Sciatic nerve (tissue), 2 donors: Measurements from ENCODE around the gene CHST8. TPM values are rescaled to one million over a fixed set of nuclear protein-coding genes. Genes with fewer than 3 reads are reported as not detected.

ENCODE experiments used
- ATAC-seq: fragments of 200-7000 bp; cut with Tn5 transposase; one replicate; pipeline ENCODE4 v1.9.1; 2020; ENCODE audit warnings: mild to moderate bottlenecking, moderate library complexity
- DNase-seq: peaks from one replicate; pipeline ENCODE4 v3.0.0-alpha.2; 2020; ENCODE audit warnings: low spot score
- intact Hi-C: fragments of 100-400 bp; cut with DNase I; formaldehyde crosslinking; loops from one replicate; pipeline ENCODE4 v1.14.2; 2022
- total RNA-seq: library from RNA; stranded (reverse); fragmentation: NEBNext Ultra II Directional; extraction: Animal tissue kit (Norgen Biotek cat#: 25700); gene quantifications from one replicate; pipeline ENCODE4 v1.2.1, GENCODE V29; 2021
- donor health status: DM: no; HTN: no; CAD: no.
- donor health status: DM: no; HTN: no; CAD: no.

CHST8 gene
- total RNA-seq, 1 donor from 2014 or later, result 0.62 TPM

DNA sequence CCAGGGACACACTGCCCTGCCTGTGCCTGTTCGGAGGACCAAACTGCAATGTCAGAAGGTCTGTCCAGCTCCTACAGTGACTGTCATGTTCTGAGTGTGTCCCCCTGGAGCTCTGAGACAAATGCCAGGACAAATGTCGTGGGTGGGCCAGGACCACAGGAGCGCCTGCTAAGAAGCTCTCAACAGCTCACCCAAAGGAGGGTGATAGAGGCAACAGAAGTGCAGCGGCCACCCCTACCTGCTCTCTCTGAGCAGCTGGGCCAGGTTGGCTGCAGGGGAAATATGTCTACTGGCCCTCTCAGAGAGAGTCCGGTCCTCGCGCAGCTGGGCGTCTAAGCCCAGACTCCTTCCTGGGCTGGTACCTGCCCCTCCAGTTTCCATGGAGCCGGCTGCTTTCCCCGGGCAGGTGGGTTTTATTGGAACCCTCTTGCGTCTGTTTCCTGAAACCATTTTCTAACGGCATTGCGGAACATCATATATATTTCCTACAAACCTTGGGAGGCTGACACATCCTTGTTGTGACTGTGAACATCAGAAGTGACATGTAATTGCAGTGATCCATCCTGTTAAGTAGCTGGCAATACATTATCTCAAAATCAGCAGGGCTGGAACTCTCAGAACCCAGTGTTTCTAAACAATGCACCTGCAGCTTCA lies 78.1 kb downstream of the CHST8 start:
- ATAC-seq (no peak), DNase-seq (no peak)
- intact Hi-C loops, result no loop called here

DNA sequence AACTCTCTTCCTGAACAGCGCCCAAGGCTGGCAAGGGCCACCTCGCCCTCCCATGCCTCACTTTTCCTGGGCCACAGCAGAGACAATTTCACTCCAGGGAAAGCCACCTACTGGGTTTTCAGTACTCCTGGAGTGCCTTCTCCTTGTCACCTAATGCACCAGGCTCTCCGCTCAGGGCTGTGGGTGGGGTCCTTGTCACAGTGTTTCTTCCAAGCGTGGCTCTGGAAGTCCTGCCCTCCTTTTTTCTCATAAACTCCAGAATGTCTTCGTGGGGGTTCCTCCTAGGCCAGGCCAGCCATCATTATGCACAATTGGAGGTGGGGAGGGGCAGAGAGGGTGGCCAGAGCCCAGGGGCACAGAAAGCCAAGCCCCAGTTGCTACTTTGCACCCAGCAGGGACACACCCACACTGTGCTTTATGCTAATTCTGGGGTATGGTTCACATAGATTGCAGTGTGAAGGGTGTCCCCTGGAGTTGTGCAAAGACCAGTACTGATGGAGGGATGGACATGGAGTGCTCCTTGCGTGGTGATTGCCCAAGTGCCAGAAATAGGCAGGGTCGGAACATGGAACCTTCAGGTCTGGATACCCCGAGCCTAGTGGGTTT lies 78.8 kb downstream of the CHST8 start:
- ATAC-seq (no peak), DNase-seq (no peak)
- intact Hi-C loops, result no loop called here

DNA sequence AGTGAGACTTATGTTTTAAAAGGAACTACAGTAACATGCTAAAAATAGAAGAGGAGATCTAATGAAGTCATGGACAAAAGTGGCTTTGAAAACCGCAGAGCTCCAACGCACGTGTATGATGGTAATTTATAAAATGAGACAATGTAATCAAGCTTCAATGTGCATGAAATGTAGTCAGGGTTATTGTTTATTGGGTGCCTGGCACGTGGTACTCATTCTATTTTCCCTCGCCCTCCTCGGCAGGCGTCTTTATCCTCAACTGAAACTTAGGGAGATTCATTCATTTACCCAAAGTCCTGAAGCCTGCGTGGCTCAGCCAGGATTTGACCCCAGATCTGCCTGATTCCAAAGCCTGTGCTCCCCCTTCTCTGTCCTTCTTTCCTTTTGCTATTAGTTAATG lies 79.8 kb downstream of the CHST8 start:
- intact Hi-C loops, result no loop called here
- no peak for DNase-seq
- ATAC-seq, result no peak

DNA sequence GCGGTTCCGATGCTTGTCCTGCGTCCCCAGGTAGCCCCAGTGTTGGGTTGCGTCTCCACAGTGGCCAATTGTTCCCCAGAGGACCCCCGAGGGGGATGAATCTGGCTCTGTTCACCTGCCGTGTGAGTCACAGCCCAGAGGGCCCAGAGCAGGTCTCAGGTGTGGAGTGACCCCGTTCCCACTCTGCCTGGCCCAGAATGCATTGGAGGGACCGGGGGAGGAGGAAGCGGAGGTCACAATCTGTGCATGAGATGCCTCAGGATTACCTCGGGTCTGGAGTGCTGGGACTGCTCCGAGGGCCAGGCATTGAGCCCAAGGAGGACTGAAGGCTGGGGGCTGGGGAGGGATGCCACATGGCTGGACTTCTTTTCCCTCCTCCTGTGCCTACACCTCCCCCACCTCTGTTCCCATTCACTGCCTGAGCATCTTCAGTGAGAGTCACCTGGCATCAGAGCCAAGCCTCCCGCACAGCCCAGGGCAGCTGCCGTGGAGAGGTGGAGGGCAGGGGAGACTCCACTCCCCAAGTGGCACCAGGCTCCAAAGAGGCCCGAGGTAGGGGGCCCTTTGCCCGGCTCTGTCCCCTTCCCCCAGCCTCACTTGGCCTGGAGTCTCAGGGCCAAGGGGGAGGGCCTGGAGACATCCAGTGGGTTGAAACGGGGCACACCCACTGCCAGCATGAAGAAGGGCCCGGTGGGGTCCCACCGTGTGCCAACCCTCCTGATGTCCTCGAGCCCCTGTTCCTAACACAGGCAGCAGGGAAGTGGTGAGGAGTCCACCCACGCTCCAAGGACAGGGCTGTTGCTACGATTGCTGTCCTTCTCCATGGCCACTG lies 81.1 kb downstream of the CHST8 start:
- intact Hi-C loops, result no loop called here
- no peak for DNase-seq

DNA sequence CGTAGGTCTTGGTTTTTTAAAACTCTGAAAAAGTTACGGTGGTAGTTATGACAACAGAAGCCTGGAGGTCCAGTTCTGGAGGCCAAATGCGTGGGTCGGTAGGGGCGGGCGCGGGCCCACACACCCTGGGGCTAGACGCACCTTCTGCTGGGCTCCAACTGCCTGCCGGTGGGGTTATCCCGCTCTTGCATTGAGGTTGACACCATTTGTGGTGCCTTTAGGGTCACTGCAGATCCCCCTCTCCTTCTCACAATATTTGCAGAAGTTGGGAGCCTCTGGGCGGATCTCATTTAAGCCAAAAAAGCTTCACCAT lies 81.6 kb downstream of the CHST8 start:
- intact Hi-C loops, result no loop called here
- no peak for DNase-seq
- no peak for ATAC-seq

More for the DNA sequence above, 81.1 kb downstream of the CHST8 start:
- no peak for ATAC-seq

DNA sequence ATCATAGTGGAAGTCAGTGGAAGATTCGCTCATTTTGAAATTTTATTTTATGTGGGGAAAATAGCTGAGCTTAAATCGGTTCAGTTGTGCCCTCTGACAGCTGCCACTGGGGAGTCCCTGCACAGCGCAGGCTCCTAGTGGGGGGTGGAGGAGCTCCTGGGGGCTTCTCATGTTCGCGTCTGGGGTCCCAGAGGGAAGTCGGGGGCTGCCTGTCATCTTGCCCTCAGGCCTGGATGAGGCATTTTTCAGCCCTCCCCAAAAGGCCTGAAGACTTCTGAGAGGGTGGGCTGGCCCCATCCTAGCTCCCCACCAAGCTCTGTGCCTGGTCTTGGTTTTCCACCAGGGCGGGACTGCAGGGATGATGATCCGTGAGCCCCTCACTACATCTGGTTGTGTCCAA lies 82.1 kb downstream of the CHST8 start:
- ATAC-seq (no peak), DNase-seq (no peak)
- intact Hi-C loops, result no loop called here

DNA sequence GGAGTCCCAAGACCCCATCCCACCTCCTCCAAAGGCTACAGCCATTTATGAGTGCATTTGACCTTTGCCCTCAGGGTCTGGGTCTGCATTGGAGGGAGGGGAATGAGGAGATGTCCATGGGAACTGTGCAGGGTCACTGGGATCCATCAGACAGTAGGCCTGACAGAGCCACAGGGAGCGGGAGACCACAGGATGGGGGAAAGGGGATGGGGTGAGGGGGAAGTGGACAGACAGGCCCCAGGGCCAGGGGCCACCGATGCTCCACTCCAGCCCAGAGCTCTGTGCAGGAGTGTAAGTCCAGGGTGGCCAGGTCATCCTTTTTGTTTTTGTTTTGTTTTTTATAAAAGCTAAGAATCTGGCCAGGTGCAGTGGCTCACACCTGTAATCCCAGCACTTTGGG lies 82.5 kb downstream of the CHST8 start:
- intact Hi-C loops, result no loop called here
- no peak for DNase-seq
- ATAC-seq, result no peak

DNA sequence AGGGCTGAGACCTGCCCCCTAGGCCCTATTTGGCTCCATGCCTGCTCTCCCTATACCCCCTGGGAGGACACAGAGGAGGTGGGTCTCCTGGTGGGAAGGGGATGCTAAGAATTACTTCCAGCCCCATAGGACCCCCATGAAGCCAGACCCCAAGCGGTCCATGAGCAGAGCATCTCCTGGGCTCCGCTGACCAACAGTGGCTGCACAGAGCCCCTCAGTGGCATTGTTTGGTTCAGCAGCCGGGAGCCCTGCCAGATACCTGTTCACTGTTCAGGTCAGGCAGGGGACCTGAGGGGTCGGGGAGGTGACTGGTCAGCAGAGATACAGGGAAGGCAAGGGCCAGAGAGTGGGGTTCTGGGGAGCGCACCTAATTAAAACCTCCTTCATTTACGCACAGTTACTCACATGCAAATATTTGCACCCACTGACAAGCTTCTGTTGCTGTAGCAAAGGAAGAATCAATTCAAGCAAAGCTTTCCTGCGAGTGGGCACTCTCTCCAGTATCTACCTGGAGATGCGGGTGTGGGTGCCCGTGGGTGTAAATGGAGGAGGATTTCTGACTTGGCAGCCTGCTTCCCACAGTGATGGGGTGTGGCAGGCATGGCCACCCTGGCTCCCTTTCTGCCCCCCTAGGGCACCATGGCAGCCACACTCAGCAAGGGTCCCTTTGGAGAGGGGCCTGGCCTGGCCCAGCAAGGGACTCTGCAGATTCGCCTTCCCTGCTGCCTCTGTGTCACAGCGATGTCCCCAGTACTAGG lies 83.5 kb downstream of the CHST8 start:
- no peak for ATAC-seq
- intact Hi-C loops, result no loop called here
- no peak for DNase-seq

DNA sequence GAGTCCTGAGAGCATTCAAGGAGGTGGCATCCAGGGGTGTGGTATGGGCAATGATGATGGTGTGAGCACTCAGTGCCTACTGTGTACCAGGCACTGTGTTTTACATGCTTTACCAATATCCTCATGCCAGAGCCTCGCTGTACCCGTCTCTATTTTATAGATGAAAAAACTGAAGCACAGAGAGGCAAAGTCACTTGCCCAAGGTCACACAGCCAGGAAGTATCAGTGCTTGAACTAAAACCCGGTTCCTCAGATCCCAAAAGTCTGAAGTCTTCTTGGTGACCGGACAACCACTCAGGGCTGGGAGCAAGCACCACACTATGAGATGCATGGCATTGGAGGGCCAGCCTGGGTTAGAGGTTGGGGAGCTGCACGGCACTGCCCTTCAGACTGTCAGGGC lies 84.1 kb downstream of the CHST8 start:
- no peak for DNase-seq
- intact Hi-C loops, result no loop called here
- no peak for ATAC-seq

DNA sequence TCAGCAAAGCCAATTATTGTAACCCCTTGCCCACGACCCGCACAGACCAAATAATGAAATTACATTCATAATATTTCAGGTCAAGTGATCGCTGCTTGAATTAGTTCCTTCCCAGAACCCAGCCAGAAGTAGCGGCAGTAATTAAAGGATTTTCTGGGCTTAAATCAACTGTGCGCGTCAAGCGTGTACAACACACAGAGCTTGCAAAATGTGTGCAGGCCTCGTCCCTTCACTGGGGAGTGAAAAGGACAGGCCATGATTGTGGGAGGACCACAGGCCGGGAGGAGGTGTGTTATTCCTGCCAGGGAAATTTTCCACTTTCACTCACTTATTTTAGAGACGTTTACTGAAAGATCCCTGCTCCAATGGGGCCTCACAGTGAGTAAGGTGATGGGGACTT lies 84.9 kb downstream of the CHST8 start:
- intact Hi-C loops, result no loop called here
- no peak for ATAC-seq
- DNase-seq, result no peak

DNA sequence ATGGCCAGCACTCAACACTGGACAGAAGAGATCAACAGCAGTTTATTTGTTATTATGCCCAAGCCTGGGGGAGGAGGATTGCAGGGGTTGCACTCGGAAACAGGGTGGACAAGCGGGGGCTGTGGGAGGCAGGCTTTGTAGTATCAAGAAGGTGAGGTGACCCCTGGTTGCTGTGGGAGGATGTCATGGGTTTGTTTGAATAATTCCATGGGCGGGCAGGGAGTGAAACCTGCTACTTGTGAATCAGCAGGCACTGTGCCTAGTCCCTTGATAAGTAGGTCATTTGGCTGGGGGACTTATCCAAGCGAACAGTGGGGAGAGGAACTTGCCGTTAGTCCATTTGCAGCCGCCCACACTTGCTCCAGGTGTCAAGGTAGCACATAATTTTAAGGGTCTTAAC lies 90.5 kb downstream of the CHST8 start:
- DNase-seq (no peak), ATAC-seq (no peak)
- intact Hi-C loops, result no loop called here

DNA sequence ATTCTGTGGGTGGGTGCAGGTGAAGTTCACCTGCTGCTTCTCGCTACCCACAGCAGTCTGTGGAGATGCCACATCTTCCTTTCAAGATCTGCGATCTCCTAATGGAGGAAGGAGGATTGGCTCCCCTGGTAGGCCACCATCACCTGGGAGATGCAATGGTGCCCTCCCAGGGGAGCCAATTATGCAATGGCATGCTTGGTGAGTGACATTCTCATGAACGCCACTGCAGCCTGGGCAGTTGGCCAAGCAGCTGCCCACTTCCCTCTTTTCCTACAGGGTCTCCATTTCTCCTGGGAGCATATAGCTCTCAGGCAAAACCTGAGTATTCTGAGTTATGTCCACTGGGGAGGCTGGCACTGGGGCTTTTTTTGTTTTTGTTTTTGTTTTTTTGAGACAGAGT lies 91.4 kb downstream of the CHST8 start:
- ATAC-seq, result no peak
- intact Hi-C loops, result no loop called here
- DNase-seq, result no peak

DNA sequence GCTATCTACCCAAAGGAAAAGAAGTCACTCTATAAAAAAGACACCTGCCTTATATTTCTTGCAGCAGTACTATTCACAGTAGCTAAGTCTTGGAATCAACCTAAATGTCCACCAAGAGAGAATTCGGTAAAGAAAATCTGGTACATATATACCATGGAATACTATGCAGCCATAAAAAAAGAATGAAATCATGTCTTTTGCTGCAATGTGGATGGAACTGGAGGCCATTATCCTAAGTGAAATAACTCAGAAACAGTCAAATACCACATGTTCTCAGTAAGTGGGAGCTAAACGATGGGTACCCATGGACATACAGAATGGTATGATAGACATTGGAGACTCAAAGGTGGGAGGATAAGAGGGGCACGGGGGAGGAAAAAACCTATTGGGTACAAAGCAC lies 92.4 kb downstream of the CHST8 start:
- ATAC-seq (no peak), DNase-seq (no peak)
- intact Hi-C loops, result no loop called here

DNA sequence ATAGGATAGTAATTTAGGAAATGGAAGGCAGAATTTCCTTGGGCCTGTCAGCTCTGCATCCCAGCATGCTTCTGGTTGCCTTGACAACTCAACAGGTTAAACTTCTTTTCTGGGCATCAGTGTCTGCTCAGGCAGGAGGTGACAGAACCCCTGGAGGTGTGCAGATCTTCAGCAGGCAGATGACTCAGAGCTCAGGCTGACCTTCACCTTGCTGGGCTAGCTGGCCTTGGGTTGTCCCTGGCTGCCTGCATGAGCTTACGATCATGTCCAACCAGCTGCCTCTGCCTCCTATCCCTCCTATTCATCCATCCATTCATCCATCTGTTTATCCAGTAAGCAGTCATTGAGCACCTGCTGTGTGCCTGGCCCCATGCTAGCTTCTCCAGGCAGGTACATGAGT lies 93.7 kb downstream of the CHST8 start:
- intact Hi-C loops, result no loop called here
- ATAC-seq (no peak), DNase-seq (no peak)

DNA sequence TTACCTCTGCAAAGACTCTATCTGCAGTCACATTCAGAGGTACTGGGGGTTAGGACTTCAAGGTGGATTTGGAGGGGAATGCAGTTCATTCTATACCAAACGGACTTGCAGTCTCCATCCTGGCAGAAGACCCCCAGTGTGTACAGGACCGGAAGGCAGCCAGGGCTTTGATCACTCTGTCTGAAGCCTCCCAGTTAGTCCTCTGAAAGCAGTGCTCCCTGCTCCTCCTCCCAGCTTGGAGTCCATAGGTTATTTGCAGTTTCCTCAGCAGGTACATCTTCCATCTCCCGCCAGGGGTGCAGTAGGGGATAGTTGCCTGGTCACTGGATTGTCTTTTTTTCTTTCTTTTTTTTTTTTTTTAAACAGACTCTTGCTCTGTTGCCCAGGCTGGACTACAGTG lies 96.1 kb downstream of the CHST8 start:
- ATAC-seq (no peak), DNase-seq (no peak)
- intact Hi-C loops, result no loop called here

DNA sequence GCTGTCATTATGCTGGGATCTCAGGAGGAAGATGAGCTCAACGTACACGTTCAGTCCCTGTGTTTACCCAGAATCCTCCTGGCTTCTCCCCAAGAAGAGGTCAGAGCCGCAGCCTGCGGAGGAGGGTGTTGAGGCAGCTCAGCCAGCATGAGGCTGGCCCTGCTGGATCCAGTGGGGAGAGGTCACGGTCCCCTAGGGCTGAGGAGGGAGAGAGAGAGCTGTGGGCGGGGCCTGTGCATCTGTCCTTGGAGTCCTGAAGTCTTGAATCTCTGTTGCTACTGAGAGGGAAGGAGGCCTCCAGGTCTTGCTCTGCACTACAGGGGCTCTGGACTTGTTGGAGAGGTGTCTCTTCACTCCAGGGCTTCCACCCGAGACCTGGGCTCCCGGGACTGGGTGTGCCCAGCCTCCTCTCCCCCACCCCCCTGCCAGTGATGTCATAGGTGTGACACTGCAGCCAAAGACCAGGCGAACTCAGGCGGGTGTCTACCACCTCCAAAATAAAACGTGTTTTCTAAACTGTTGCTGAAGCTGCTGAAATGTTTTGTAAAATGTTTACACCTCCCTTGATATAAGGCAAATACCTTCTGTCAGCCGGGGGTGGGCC lies 97.0 kb downstream of the CHST8 start:
- intact Hi-C loops, result no loop called here
- ATAC-seq, result no peak

DNA sequence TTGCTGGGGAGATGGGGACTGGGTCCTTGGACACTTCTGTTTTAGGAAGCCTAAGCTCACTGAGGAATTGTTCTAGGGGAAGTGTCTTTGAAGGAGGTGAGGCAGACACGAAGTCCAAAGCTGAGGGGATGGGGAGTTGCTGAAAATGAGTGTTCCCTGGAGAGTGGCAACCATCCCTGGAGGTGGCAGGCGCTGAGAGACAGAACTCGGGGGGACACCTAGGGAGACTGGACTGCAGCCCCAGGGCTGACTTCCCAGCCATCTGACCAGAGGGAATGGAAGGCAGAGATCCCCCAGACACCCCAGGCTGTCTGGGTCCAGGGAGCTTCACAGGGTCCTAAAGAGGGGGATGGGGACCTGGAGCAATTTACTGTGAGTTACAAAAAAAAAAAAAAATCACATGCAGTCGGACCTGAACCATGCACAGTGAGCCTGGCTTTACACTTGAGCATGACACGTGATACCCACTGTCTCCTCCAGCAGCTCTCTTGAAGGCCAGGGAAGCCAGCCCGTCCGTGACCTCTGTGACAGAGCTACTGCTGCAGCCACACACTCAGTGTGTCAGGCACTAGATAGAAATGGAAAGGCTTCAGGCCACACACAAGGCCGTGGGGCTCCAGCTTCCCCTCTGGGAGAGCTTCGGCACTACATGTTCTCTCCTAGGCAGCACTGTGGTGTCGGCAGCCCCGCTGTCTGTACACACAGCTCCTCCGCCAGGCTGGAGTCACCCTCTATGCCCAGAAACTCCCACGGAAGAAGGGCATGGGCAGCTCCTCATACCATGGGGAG lies 97.8 kb downstream of the CHST8 start:
- ATAC-seq (no peak), DNase-seq (no peak)
- intact Hi-C loops, result no loop called here

More for the DNA sequence above, 97.0 kb downstream of the CHST8 start:
- DNase-seq, result no peak

DNA sequence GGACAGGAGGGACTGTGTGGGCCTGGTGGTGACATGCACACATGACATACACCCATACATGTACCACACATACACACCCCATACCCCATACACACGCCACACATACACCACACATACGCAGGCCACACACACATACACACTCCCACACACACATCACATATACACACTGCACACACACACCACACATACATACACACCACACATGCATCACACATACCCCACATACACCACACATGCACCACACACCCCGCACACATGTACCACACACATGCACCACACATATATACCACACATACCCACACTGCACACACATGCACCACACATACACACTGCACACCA lies 98.4 kb downstream of the CHST8 start:
- DNase-seq (no peak), ATAC-seq (no peak)
- intact Hi-C loops, result no loop called here
